Osteoblast (primary cell): Measurements from ENCODE around the gene TNFAIP6. TPM values are rescaled to one million over a fixed set of nuclear protein-coding genes. Genes with fewer than 3 reads are reported as not detected.
A peak's percentile ranks its signal among the peaks of the same experiment; 100 is the strongest.

Experiments
- DNase-seq: peaks from one replicate; pipeline ENCODE4 v3.0.0; 2011; ENCODE audit warnings: low spot score, mixed read lengths; ENCODE audit not compliant: insufficient read length; ENCODE audit errors: missing footprints
- H2AFZ ChIP-seq: 2 replicates; pipeline ENCODE4 v1.6.0; 2011; ENCODE audit warnings: mild to moderate bottlenecking, low read length
- H3K27ac ChIP-seq: 2 replicates; pipeline ENCODE4 v1.5.1; 2011; ENCODE audit warnings: mild to moderate bottlenecking, low read depth, low read length, moderate library complexity
- H3K27me3 ChIP-seq: 2 replicates; pipeline ENCODE4 v1.6.0; 2012; ENCODE audit warnings: mild to moderate bottlenecking, control low read depth, inconsistent platforms, low read length, moderate library complexity; ENCODE audit not compliant: insufficient read depth
- H3K36me3 ChIP-seq: 2 replicates; pipeline ENCODE4 v1.5.1; 2011; ENCODE audit warnings: mild to moderate bottlenecking, low read length, control low read depth, moderate library complexity; ENCODE audit not compliant: insufficient read depth
- H3K4me1 ChIP-seq: 2 replicates; pipeline ENCODE4 v1.5.1; 2011; ENCODE audit warnings: mild to moderate bottlenecking, low read length, control low read depth, moderate library complexity; ENCODE audit not compliant: insufficient read depth
- H3K4me2 ChIP-seq: 2 replicates; pipeline ENCODE4 v1.6.0; 2011; ENCODE audit warnings: mild to moderate bottlenecking, low read length; ENCODE audit not compliant: insufficient read depth
- H3K4me3 ChIP-seq: fragments of 200-600 bp; sonication (generic); 3 replicates; pipeline ENCODE4 v1.5.1; 2012; ENCODE audit warnings: mild to moderate bottlenecking, low read length, inconsistent platforms; ENCODE audit not compliant: insufficient read depth
- H3K79me2 ChIP-seq: 2 replicates; pipeline ENCODE4 v1.6.0; 2012; ENCODE audit warnings: mild to moderate bottlenecking, low read length, control low read depth, inconsistent platforms; ENCODE audit not compliant: insufficient read depth
- H3K9me3 ChIP-seq: 2 replicates; pipeline ENCODE4 v1.5.1; 2011; ENCODE audit warnings: low read depth, low read length, control low read depth
- H4K20me1 ChIP-seq: 2 replicates; pipeline ENCODE4 v1.6.0; 2012; ENCODE audit warnings: mild to moderate bottlenecking, low read length, control low read depth; ENCODE audit not compliant: insufficient read depth
- CTCF ChIP-seq: IDR thresholded peaks from 2 replicates; pipeline ENCODE4 v1.5.1; 2011; ENCODE audit warnings: mild to moderate bottlenecking, low read depth, low read length, moderate library complexity; ENCODE audit errors: extremely low read depth
- total RNA-seq: library from RNA; depleted of rRNA; stranded (reverse); fragments of >200 nt; gene quantifications from 2 replicates; pipeline ENCODE4 v1.2.3, GENCODE V29; 2012

The TNFAIP6 gene
- total RNA-seq, 1 donor = 43.1 TPM

- Histone ChIP-seq H4K20me1 (no peaks in the 10 kb centered on the region), H3K27me3 (no peaks in the 10 kb centered on the region), H3K27ac (no peak overlapping the region), H3K4me2 (no peak overlapping the region), H3K79me2 (no peaks in the 10 kb centered on the region), H2AFZ (no peak overlapping the region), H3K4me1 (no peaks in the 10 kb centered on the region), H3K9me3 (no peaks in the 10 kb centered on the region), H3K4me3 (no peak overlapping the region), H3K36me3 (no peaks in the 10 kb centered on the region)
- no peak for TF ChIP-seq CTCF
- DNase-seq = no peak
These were observed 12.5 kb upstream of the TNFAIP6 start for GRCh38 chr2:151344906-151345305.

- Histone ChIP-seq H3K79me2 (no peaks in the 10 kb centered on the region), H3K36me3 (no peaks in the 10 kb centered on the region), H4K20me1 (no peaks in the 10 kb centered on the region), H3K4me1 (peaks cover 3% of the 10 kb centered on the region), H3K27me3 (no peaks in the 10 kb centered on the region), H3K4me2 (no peak overlapping the region), H3K4me3 (no peak overlapping the region), H2AFZ (no peak overlapping the region), H3K9me3 (no peaks in the 10 kb centered on the region), H3K27ac (no peak overlapping the region)
- no peak for DNase-seq
- no peak for TF ChIP-seq CTCF
These were observed 10.1 kb upstream of the TNFAIP6 start for GRCh38 chr2:151347294-151347693.

GRCh38 chr2:151347906-151348305, 9.5 kb upstream of the TNFAIP6 start:
- Histone ChIP-seq H4K20me1 (no peaks in the 10 kb centered on the region), H3K27ac (no peak overlapping the region), H3K27me3 (no peaks in the 10 kb centered on the region), H3K4me1 (peaks cover 3% of the 10 kb centered on the region), H3K4me2 (no peak overlapping the region), H3K4me3 (no peak overlapping the region), H3K36me3 (no peaks in the 10 kb centered on the region), H2AFZ (no peak overlapping the region), H3K9me3 (no peaks in the 10 kb centered on the region), H3K79me2 (no peaks in the 10 kb centered on the region)
- no peak for DNase-seq
- no peak for TF ChIP-seq CTCF

- Histone ChIP-seq H3K9me3 (no peaks in the 10 kb centered on the region), H4K20me1 (no peaks in the 10 kb centered on the region), H2AFZ (no peak overlapping the region), H3K4me3 (no peak overlapping the region), H3K36me3 (no peaks in the 10 kb centered on the region), H3K27ac (peak overlapping the region; percentile 35), H3K4me2 (no peak overlapping the region), H3K4me1 (peaks cover 3% of the 10 kb centered on the region), H3K79me2 (no peaks in the 10 kb centered on the region), H3K27me3 (no peaks in the 10 kb centered on the region)
- TF ChIP-seq CTCF = no peak
- no peak for DNase-seq
These were observed 6.7 kb upstream of the TNFAIP6 start for GRCh38 chr2:151350579-151351195.
